NCI-H2081 treated with DMSO at 0.1 percent for 48 hours (cell line): ENCODE data around the gene TMBIM1.
"Not testable (repeated sequence)": the region's sequence is repeated elsewhere in the genome, so short reads cannot be mapped to it uniquely, and the experiment has no call there.

Experiments
- DNase-seq: peaks from one replicate; lab custom pipeline; 2025; lab: John Stamatoyannopoulos, UW

TMBIM1 gene

GRCh38 chr2:218318241-218318640 lies 25.9 kb upstream of the TMBIM1 start:
- DNase-seq = no peak

GRCh38 chr2:218317835-218318234 lies 25.5 kb upstream of the TMBIM1 start:
- no peak for DNase-seq

- no peak for DNase-seq
Measured at GRCh38 chr2:218317303-218317630, 25.0 kb upstream of the TMBIM1 start.

GRCh38 chr2:218315397-218315796 lies 23.1 kb upstream of the TMBIM1 start:
- DNase-seq = no peak

- DNase-seq = not testable (repeated sequence)
Measured at GRCh38 chr2:218314764-218315163, 22.5 kb upstream of the TMBIM1 start.

GRCh38 chr2:218313356-218313755 lies 21.1 kb upstream of the TMBIM1 start:
- DNase-seq = no peak

- DNase-seq = no peak
Measured at GRCh38 chr2:218312267-218312756, 20.0 kb upstream of the TMBIM1 start.

GRCh38 chr2:218311541-218312266 lies 19.4 kb upstream of the TMBIM1 start:
- DNase-seq = not testable (repeated sequence)

GRCh38 chr2:218310853-218311540 lies 18.7 kb upstream of the TMBIM1 start:
- DNase-seq = no peak

- DNase-seq = no peak
Measured at GRCh38 chr2:218307415-218308090, 15.2 kb upstream of the TMBIM1 start.

GRCh38 chr2:218306184-218306920 lies 14.0 kb upstream of the TMBIM1 start:
- no peak for DNase-seq

GRCh38 chr2:218305383-218305782 lies 13.1 kb upstream of the TMBIM1 start:
- no peak for DNase-seq

GRCh38 chr2:218301176-218301819 lies 9.0 kb upstream of the TMBIM1 start:
- DNase-seq = peak; percentile 60

GRCh38 chr2:218300141-218300540 lies 7.8 kb upstream of the TMBIM1 start:
- no peak for DNase-seq

- no peak for DNase-seq
Measured at GRCh38 chr2:218298314-218298875, 6.1 kb upstream of the TMBIM1 start.

- no peak for DNase-seq
Measured at GRCh38 chr2:218296847-218297246, 4.5 kb upstream of the TMBIM1 start.

GRCh38 chr2:218296200-218296599 lies 3.9 kb upstream of the TMBIM1 start:
- DNase-seq = no peak

- no peak for DNase-seq
Measured at GRCh38 chr2:218295029-218295428, 2.7 kb upstream of the TMBIM1 start.

GRCh38 chr2:218294430-218295022 lies 2.2 kb upstream of the TMBIM1 start:
- no peak for DNase-seq

- no peak for DNase-seq
Measured at GRCh38 chr2:218293715-218294429, 1.6 kb upstream of the TMBIM1 start.
